ENCODE measurements around the gene NPS.

Gene NPS

DNA sequence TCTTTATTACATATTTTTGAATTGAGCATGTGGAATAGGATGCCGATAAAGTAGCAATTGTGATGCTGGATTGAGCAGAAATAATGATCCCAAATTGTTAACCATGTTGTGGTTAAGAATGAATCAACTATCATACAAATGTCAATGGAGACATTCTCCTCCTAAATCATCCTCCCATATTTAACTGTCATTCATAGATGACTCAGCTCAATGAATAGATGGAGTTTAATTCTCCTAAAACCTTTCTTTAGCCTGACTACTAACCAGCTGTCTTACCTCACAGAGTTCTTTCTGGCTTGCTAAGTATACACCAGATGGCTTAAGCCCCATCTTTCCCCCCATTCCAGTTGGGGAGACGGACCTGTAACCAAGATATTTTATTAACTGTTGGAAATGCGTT is 23.4 kb upstream of the NPS start:
- TF ChIP-seq ZFX (IDR thresholded peaks at IDR 0.05; ENCODE audit: borderline replicate concordance) (no peak), CTCF (IDR thresholded peaks at IDR 0.05) (no peak)

DNA sequence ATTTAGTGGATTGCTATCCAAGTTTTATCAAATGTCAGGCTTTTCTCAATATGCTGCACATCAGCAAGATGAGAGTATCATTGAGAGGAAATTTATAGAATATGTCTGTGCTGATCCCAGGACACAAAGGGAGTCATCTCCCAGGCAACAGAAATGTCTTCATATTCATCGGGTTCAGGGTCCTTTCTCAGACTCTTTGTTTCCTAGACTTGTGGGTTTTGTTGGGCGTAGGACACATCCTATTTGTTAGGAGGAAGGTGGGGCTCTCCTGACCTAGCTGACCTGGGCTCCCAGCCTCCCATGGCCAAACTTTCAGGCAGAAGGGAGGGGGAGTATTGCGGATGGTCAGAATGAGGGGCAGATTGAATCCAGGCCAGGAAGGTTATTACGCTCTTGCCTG is 22.9 kb upstream of the NPS start:
- no peak overlapping the region for H3K27ac ChIP-seq

More for the DNA sequence above, 23.4 kb upstream of the NPS start:
- no peak overlapping the region for H3K27ac ChIP-seq

GRCh38 chr10:127527320-127527719 is 21.8 kb upstream of the NPS start:
- no peak for TF ChIP-seq CTCF (IDR thresholded peaks at IDR 0.05)
- TF ChIP-seq ZFX (IDR thresholded peaks at IDR 0.05; ENCODE audit: borderline replicate concordance) = no peak
- H3K27ac ChIP-seq = no peak overlapping the region

More for the DNA sequence above, 22.9 kb upstream of the NPS start:
- TF ChIP-seq ZFX (IDR thresholded peaks at IDR 0.05; ENCODE audit: borderline replicate concordance) (no peak), CTCF (IDR thresholded peaks at IDR 0.05) (no peak)

GRCh38 chr10:127527891-127528290 is 21.2 kb upstream of the NPS start:
- no peak overlapping the region for H3K27ac ChIP-seq
- TF ChIP-seq ZFX (IDR thresholded peaks at IDR 0.05; ENCODE audit: borderline replicate concordance) (no peak), CTCF (IDR thresholded peaks at IDR 0.05) (no peak)

DNA sequence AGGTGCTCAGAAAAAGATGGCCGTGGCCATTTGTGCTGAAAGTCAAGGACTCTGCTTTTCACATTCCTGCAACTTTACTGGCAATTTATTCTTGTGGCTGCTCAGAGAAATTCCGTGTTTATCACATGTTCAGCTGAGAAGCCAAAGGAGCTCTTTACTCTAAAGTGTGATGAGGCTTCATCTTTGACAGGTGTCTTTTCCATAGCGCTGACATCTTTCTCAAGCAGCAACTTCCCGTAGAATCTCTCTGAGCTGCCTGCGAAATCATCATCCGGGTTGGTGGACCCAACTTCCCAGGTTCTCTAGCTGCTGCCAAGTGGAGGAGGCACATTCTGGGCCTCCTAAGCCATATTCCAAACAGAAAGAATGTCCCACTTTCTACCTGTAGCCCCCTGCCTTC is 16.9 kb upstream of the NPS start:
- no peak for TF ChIP-seq ZFX (IDR thresholded peaks at IDR 0.05; ENCODE audit: borderline replicate concordance)
- no peak for TF ChIP-seq CTCF (IDR thresholded peaks at IDR 0.05)
- no peak overlapping the region for H3K27ac ChIP-seq

DNA sequence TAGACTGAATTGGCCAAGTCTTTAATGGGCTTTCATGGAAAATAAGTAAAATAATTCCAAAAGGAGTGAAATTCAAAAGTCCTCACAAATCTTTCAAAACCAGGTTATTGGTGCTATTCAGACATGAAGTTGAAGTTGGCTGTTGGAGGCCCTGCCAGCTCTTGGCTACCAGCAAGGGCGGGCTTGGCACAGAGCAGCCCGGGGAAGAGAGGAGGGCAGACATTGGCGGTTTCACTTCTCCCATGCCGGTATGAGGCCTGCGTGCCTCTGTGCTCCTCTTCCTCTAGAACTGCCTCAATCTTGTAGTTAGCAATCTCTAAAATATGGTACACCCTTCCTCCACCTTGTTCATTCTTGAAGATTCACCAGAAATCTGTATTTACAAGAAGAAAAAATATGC is 16.4 kb upstream of the NPS start:
- no peak overlapping the region for H3K27ac ChIP-seq
- TF ChIP-seq CTCF (IDR thresholded peaks at IDR 0.05) (no peak), ZFX (IDR thresholded peaks at IDR 0.05; ENCODE audit: borderline replicate concordance) (no peak)

DNA sequence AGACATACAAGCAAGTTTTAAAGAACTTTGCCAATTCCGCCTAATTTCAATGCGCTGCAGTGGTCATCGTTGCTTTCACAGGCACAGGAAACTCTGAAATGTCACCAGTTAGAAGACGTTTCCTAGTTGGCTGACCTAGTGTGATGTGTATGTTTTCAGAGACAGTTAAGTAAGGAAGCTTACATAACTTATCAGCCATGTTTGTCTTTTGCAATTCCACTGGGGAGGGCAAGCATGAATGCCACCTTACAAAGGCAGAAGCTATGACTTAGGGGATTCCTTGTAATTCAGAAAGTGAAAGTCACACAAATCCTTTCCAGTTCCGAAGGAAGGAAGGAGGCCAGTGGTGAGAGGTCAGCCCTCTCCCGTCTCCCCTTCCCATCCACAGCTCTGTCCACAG is 15.0 kb upstream of the NPS start:
- TF ChIP-seq CTCF (IDR thresholded peaks at IDR 0.05) (no peak), ZFX (IDR thresholded peaks at IDR 0.05; ENCODE audit: borderline replicate concordance) (no peak)
- no peak overlapping the region for H3K27ac ChIP-seq

Measured in 22Rv1 (cell line).